Inflammatory macrophage treated with lipopolysaccharide for 1 hour (primary cell): ENCODE results near the gene SLC29A3.
A peak's percentile ranks its signal among the peaks of the same experiment; 100 is the strongest.

Experiments
- DNase-seq, 2 donors: peaks; one replicate each; pipeline ENCODE4 v3.0.0-alpha.2; 2020 to 2022

Gene SLC29A3

GRCh38 chr10:71301371-71301916 lies 17.6 kb upstream of the SLC29A3 start:
- no peak for DNase-seq

DNA sequence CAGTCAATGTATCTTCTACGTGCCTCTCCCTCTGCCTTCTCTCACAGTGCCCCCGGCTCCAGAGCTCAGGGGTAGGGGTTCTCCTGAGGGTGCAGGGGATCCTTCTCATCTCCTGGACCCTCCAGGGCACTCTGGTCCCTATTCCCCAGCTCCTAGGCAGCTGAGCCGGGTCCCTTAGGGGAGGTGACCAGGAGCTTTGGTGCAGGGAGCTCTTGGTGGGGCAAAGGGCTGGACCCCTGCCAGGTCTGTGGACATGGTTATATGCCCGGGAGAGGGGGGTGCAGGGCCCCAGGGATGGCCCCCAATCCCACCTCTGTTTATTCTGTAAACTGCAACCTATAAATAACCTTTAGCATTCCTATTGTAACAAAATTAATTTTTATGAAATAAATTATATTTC lies 16.6 kb upstream of the SLC29A3 start:
- no peak for DNase-seq

DNA sequence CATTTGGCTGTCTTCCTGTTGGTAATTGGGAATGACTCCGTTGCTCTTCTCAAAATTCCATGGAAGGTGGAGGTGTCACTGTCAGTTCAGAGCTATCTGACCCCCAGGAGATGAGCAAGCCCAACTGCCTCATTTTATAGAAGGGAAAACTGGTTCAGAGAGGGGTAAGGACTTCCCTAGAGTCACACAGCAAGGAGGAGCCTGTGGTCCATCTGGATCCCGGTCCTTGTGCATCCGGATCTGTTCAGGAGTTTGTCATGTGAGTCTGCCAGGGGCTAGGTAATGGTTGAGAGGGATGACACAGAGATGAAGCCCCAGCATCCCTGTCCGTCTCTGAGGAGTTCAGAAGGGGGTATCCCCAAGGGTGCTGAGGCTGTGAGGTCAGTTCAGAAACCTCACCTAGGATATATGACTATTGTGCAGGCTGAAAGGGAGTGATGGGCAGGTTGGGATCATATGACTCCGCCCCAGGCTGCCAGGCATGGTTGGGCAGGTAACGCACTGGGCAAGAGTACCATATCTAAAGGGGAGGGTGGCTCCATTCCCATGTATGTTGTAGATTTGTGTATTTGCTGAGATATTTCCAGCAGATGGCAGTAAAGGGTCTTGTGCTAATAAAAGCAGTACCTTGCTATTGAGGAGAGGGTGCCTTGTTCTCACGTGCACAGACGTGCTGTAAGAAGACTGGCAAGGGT lies 16.0 kb upstream of the SLC29A3 start:
- DNase-seq = peak; percentile 49 to 57

DNA sequence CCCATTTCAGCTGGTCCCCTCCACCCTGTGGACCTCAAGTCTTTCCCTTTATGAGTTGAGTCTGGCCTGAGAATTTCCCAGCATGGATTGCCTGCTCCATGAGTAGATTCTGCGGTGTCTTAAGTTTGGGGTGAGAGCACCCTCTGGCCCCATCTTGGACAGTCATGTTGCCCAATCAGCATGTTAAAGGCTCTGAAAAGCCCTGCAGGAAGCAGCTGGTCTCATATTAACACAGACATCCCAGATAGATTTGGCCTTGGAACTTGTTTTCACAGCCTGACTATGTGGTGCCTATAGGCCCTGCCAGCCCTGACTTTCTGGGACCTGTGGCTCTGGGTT lies 15.5 kb upstream of the SLC29A3 start:
- DNase-seq = no peak

GRCh38 chr10:71304914-71305313 lies 14.1 kb upstream of the SLC29A3 start:
- DNase-seq = no peak

DNA sequence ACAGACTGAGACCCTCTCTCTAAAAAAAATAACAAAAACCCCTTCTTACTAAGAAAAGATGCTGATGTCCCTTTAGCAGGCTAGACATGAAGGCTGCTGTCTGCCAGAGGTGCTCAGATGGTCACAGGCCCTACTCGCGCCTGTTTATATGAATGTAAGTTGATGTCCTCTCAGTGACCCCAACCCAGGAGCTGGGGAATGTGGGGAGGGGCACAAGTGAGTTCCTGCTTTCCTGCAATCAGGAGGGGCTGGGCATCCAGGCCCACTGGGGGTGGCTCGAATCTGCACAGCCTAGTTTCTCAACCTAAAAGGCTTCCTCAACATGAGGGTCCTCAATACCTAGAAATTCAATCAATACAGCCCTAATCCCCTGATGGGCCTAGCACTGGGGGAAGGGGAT lies 12.1 kb upstream of the SLC29A3 start:
- no peak for DNase-seq

DNA sequence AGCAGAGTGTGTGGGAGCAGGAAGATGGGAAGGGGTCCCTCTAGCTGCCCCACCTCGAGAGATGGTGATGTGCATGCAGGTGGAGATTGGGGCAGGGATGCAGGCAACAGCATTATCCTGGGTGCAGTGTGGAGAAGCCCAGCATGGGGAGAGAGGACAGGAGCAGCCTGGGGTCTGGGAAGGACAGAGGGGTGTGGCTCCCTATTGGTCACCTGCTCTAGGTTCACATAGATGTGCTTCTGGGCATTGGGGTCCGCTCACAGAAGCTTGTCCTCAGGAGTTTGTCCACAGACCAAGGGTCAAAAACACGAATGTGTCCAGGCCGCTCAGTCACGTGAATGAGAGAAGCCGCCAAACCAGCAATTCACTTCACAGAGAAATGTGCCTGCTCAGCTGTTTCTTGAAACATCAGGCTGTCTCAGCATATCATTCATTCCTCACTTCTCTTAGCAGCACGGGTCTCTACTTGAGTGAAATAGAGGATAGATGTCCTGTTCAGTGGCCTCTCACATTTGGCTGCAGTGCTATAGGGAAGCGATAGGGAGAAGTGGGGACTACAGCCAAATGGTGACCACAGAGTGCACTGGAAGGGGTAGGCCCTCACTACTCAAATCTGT lies 11.5 kb upstream of the SLC29A3 start:
- DNase-seq = no peak

- DNase-seq = no peak
These were observed 10.8 kb upstream of the SLC29A3 start for GRCh38 chr10:71308244-71308643.

GRCh38 chr10:71308985-71309384 lies 10.1 kb upstream of the SLC29A3 start:
- no peak for DNase-seq

- no peak for DNase-seq
These were observed 9.1 kb upstream of the SLC29A3 start for GRCh38 chr10:71309919-71310318.

GRCh38 chr10:71312220-71312619 lies 6.8 kb upstream of the SLC29A3 start:
- DNase-seq = no peak

- no peak for DNase-seq
These were observed 6.0 kb upstream of the SLC29A3 start for GRCh38 chr10:71312811-71313789.

DNA sequence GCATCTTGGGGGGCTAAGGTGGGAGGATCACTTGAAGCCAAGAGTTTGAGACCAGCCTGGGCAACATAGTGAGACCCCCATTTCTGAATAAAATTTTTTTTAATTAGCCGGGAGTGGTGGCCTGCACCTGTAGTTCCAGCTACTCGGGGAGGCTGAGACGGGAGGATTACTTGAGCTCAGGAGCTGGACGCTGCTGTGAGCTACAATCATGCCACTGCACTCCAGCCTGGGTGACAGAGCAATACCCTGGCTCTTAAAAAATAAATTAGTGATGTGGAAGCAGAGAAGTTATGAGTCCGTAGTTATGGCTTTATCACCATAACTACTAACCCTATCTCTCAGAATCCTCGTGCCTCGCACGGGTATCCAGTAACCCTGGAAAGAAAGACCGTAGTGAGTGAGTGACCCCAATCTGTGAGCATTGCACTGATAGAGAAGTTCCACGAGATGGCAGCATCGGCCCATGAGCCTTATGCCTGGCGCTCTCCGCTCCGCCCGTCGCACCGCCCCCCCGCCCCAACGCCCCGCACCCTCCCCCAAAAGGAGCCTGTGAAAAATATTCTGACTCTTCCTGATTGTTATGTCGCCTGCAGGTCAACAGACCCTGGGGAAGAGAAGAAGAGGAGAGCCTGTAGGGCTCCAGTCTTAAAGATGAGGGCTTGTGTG lies 4.9 kb upstream of the SLC29A3 start:
- peak in 1 of 2 donors; percentile 65 for DNase-seq

GRCh38 chr10:71314694-71315225 lies 4.3 kb upstream of the SLC29A3 start:
- no peak for DNase-seq

GRCh38 chr10:71316056-71316785 lies 2.8 kb upstream of the SLC29A3 start:
- DNase-seq = peak; percentile 46 to 52

- no peak for DNase-seq
These were observed 2.3 kb upstream of the SLC29A3 start for GRCh38 chr10:71316786-71317160.

- no peak for DNase-seq
These were observed 1.3 kb upstream of the SLC29A3 start for GRCh38 chr10:71317739-71318138.

DNA sequence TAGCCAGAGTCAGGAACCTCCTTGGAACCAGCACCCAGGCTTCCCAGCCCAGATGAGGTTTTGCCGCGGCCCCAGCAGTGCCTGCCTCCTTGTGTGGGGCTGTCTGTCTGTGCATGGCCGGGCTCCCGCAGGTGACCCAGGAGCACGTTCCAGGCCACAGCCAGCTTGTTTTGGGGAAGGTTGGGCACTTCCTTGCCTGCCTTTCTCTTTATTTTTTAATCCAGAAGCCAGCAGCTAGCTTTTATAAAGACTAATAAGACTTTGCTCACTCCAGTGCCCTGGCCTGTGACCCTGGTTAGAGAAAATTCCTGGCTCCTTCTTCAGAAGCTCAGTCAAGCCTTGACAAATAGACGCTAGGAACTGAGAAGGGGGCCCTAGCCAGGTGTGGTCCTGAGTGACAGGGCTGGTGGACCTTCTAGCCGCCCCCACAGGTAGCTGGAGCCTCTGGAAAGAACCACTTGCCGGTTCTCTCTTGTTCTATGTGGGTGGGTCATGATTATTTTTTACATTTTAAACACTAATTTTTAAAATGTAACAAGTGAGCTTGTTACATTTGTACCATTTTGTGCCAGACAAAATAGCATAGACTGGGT lies 837 bp downstream of the SLC29A3 start:
- DNase-seq = no peak

DNA sequence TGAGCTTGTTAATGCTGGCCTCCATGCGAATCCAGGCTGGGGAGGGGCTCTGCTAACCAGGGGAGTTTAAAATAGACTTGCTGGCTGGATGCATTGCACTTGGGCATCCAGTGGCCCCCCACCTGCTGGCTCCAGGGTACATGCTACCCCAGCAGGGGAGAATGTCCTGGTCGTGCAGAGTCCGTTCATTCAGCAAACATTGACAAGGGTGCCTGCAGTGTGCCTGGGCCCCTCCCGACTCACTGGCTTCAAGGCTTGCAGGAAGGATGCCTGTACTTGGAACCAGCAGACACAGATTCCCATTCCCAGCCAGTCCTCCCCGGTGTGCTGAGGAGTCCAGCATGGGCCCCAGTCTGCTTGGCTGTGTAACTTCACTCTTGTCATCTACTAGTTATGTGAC lies 1.5 kb downstream of the SLC29A3 start:
- DNase-seq = no peak

- no peak for DNase-seq
These were observed 2.3 kb downstream of the SLC29A3 start for GRCh38 chr10:71321386-71321785.

GRCh38 chr10:71323407-71323806 lies 4.3 kb downstream of the SLC29A3 start:
- peak; percentile 63 to 79 for DNase-seq

DNA sequence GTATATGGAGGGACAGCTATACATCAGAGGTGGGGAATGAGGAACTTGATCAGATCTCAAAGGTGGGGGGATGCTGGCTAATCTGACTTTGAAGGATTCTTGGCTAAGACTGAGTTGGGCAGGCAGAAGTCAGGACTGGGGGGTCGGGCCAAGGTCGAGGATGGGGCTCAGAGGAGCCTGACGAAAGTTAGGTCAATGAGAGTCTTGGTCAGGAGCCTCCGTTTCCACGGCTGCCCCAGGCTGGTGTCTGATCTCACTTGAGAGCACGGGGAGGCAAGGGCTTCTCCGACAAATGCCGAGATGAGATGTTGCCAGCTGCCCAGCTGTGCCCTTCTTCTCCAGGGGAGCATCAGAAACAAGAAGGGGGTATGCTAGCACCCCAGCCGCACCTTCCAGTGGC lies 5.7 kb downstream of the SLC29A3 start:
- no peak for DNase-seq
